SK-N-MC (cell line): ENCODE measurements around the gene FOXS1.

Experiments used
- EZH2 ChIP-seq: fragments of 200-600 bp; sonication (generic); IDR thresholded peaks from one replicate; pipeline ENCODE4 v1.6.1; 2017; ENCODE audit warnings: antibody characterized with exemption
- POLR2AphosphoS5 ChIP-seq: IDR thresholded peaks from 2 replicates; pipeline ENCODE4 v1.6.1; 2012; ENCODE audit warnings: mild to moderate bottlenecking, low read depth, low read length, borderline replicate concordance

- TF ChIP-seq POLR2AphosphoS5 (no peak), EZH2 (no peak)
These were observed 8.4 kb downstream of the FOXS1 start for GRCh38 chr20:31836853-31837608.
